ENCODE data around the gene FBLN5.

DNA sequence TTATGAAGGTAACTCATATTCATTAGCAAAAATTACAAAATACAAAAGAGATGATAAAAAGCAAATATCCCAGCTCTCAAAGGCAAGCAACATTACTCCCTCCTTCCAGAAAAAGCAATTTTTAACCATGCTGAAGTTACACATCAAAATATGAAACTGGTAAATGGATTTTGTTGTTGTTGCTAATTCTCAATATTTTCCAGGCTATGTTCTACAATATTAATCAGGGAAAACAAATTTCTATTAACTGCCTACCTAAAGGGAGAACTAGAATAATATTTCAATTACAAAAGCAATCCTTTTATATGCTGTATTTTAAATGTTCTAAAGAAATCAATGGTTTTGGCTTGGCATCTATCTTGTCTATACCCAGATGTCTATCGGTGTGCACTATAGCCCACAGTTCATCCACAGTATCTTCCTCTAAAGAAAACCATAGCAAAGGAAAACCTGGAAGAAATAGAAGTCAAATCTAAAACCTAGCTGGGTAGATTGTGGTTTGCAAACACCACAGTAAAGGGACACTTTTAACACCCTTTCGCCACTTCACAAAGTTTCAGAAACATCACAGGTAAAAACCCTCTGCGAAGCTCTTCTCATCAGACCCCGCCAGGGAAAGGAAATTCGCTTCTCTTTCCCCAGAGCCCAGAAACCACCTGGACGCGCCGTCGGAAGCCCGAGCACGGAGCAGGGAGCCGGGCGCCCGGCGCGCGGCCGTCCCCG is 112.1 kb downstream of the FBLN5 start:
- TF ChIP-seq EP300 (IDR thresholded peaks at IDR 0.05), result no peak
- no peak for TF ChIP-seq CTCF (IDR thresholded peaks at IDR 0.05)
